Measurements from ENCODE around the gene PIP4K2A. TPM values are rescaled to one million over a fixed set of nuclear protein-coding genes. Genes with fewer than 3 reads are reported as not detected.
"Not testable (repeated sequence)": the region's sequence is repeated elsewhere in the genome, so short reads cannot be mapped to it uniquely, and the experiment has no call there.

PIP4K2A gene
- total RNA-seq, 1 donor from 2014 or later: 105 TPM

DNA sequence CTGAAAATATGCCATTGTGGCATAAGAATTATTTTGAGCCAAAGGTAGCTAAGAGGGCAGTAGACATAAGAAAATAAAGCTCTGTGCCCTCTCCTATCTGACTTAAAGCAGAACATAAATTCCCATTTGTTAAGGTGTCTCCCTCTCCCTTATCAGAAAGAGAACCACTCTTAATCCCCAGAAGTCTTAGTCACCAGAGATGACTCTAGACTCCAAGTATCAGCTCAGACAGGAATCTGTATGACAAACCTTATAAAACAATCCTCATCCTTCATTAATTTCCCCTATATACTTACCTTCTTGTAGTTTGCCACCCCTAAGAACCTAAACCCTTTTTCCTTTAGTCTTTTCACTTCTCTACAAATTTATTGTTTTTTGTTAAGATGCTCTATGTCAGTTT lies 21.8 kb upstream of the PIP4K2A start:
- Mint-ChIP-seq H3K9me3 (peaks cover 5% of the 10 kb centered on the region), H3K4me1 (ENCODE audit: low read depth) (no peaks in the 10 kb centered on the region), H3K4me3 (ENCODE audit: low read depth) (no peak overlapping the region), H3K27me3 (ENCODE audit: low read depth) (peaks cover 14% of the 10 kb centered on the region), H3K27ac (no peak overlapping the region), H3K36me3 (ENCODE audit: low read depth) (no peaks in the 10 kb centered on the region)
- intact Hi-C loops (cut with micrococcal nuclease): no loop called here
- DNase-seq (ENCODE audit: low spot score): no peak

- Mint-ChIP-seq H3K9me3 (no peaks in the 10 kb centered on the region), H3K4me1 (ENCODE audit: low read depth) (no peaks in the 10 kb centered on the region), H3K27ac (no peak overlapping the region), H3K27me3 (ENCODE audit: low read depth) (peaks cover 10% of the 10 kb centered on the region), H3K4me3 (ENCODE audit: low read depth) (no peak overlapping the region), H3K36me3 (ENCODE audit: low read depth) (no peaks in the 10 kb centered on the region)
- no peak for DNase-seq (ENCODE audit: low spot score)
- intact Hi-C loops (cut with micrococcal nuclease): no loop called here
Observed at GRCh38 chr10:22733992-22734391, 19.6 kb upstream of the PIP4K2A start.

GRCh38 chr10:22727663-22728062 lies 13.3 kb upstream of the PIP4K2A start:
- intact Hi-C loops (cut with micrococcal nuclease): no loop called here
- H3K9me3 Mint-ChIP-seq: no peaks in the 10 kb centered on the region
- DNase-seq (ENCODE audit: low spot score): no peak
- H3K36me3 Mint-ChIP-seq (ENCODE audit: low read depth): no peaks in the 10 kb centered on the region
- H3K27ac Mint-ChIP-seq: no peak overlapping the region
- peaks cover 9% of the 10 kb centered on the region for H3K27me3 Mint-ChIP-seq (ENCODE audit: low read depth)
- no peaks in the 10 kb centered on the region for H3K4me1 Mint-ChIP-seq (ENCODE audit: low read depth)
- H3K4me3 Mint-ChIP-seq (ENCODE audit: low read depth): no peak overlapping the region

DNA sequence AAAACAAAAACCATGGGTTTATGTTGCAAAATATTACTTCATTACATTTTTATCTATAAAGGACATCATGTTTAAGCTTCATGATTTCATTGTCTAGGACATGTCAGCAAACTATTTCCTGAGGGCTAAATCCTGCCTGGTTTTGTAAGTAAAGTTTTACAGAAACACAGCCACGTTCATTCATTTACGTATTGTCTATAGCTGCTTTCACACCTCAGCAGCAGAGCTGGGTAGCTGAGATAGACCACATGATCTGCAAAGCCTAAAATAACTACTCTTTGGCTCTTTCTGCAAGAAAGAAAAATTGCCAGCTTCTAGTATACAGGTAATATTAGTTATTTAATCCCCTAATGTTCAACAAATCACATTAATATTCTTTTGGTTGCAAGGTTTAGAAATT lies 12.7 kb upstream of the PIP4K2A start:
- Mint-ChIP-seq H3K9me3 (no peaks in the 10 kb centered on the region), H3K36me3 (ENCODE audit: low read depth) (no peaks in the 10 kb centered on the region), H3K4me1 (ENCODE audit: low read depth) (no peaks in the 10 kb centered on the region), H3K27ac (no peak overlapping the region), H3K4me3 (ENCODE audit: low read depth) (no peak overlapping the region), H3K27me3 (ENCODE audit: low read depth) (peaks cover 9% of the 10 kb centered on the region)
- DNase-seq (ENCODE audit: low spot score): no peak
- intact Hi-C loops (cut with micrococcal nuclease): no loop called here

DNA sequence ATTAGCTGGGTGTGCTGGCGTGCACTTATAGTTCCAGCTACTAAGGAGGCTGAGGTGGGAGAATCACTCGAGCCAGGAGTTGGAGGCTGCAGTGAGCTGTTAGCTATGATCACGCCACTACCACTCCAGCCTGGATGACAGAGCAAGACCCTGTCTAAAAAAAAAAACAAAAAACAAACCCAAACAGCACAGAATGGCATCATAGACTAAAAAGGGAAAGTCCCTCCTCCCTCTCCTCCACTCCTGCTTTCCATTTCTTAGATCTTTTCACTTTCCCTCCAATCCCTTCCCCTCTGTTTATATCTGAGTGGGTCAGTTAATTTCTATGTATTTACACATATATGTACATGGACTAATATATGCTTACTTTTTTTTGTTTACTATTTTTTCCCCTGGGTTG lies 10.4 kb upstream of the PIP4K2A start:
- Mint-ChIP-seq H3K36me3 (ENCODE audit: low read depth) (no peaks in the 10 kb centered on the region), H3K9me3 (no peaks in the 10 kb centered on the region), H3K4me3 (ENCODE audit: low read depth) (no peak overlapping the region), H3K4me1 (ENCODE audit: low read depth) (peaks cover 2% of the 10 kb centered on the region), H3K27me3 (ENCODE audit: low read depth) (peaks cover 7% of the 10 kb centered on the region), H3K27ac (no peak overlapping the region)
- intact Hi-C loops (cut with micrococcal nuclease): no loop called here
- DNase-seq (ENCODE audit: low spot score): no peak

DNA sequence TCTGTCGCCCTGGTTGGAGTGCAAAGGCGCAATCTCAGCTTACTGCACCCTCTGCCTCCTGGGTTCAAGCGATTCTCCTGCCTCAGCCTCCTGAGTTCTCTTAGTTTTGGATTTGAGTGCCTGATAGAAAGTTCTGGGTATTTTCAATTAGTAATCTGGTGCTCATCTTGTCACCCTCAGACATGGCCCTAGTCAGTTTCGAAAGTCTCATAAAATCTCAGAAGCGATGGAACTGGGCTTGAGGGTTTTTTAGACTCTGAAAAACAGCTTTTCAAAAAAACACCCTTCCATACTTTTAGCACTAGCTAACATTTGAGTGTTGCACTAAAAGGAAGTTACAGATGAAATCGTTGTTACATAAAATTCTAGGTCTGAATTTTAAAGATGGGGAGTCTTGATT lies 9.4 kb upstream of the PIP4K2A start:
- Mint-ChIP-seq H3K27me3 (ENCODE audit: low read depth) (peaks cover 7% of the 10 kb centered on the region), H3K4me3 (ENCODE audit: low read depth) (no peak overlapping the region), H3K36me3 (ENCODE audit: low read depth) (no peaks in the 10 kb centered on the region), H3K9me3 (no peaks in the 10 kb centered on the region), H3K4me1 (ENCODE audit: low read depth) (peaks cover 2% of the 10 kb centered on the region), H3K27ac (no peak overlapping the region)
- DNase-seq (ENCODE audit: low spot score): no peak
- intact Hi-C loops (cut with micrococcal nuclease): no loop called here

DNA sequence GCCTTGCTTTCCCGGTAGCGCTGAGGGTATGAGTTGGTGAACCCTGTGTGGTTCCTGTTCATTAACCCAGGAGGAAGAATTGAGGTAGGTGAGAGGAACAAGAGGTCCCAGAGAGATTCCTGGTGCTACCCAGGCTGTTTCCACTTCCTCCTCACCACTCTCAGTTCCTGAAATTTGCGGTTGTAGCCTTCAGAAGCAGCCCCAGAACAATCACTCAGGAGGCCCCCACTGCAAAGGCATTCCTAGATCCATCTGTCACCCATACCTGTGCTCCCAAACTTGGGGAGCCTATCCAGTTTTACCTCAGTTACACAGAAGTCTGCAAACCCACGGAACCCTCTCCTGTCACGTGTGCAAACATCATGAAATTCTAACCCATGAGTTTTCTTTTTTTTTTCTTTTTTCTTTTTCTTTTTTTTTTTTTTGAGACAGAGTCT lies 9.0 kb upstream of the PIP4K2A start:
- peaks cover 2% of the 10 kb centered on the region for H3K4me1 Mint-ChIP-seq (ENCODE audit: low read depth)
- intact Hi-C loops (cut with micrococcal nuclease): no loop called here
- H3K27ac Mint-ChIP-seq: no peak overlapping the region
- no peak for DNase-seq (ENCODE audit: low spot score)
- no peaks in the 10 kb centered on the region for H3K36me3 Mint-ChIP-seq (ENCODE audit: low read depth)
- H3K27me3 Mint-ChIP-seq (ENCODE audit: low read depth): peaks cover 9% of the 10 kb centered on the region
- no peak overlapping the region for H3K4me3 Mint-ChIP-seq (ENCODE audit: low read depth)
- no peaks in the 10 kb centered on the region for H3K9me3 Mint-ChIP-seq

DNA sequence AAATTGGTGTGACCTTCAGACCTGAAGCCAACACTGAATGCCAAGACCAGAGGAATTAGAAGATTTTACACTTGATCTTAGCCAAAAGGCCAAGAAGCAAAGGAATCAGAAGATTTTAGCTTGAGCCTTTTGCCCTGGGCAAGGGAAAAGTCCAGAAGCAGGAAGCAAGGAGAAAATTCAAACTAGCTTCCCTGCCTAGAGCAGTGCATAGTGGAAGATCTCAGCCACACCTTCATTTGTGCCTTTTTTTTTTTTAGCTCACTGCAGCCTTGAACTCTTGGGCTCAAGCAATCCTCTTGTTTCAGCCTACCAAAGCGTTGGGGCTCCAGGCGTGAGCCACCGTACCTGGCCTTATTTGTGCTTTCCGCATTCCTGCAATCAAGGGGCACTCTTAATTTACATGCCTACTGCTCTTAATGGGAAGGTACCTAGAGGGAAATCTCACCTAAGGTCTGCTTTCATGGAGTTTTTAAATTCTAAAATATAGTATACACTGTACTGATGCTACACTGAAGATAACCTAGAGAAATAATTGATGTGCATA lies 8.3 kb upstream of the PIP4K2A start:
- Mint-ChIP-seq H3K9me3 (no peaks in the 10 kb centered on the region), H3K4me3 (ENCODE audit: low read depth) (no peak overlapping the region), H3K4me1 (ENCODE audit: low read depth) (peaks cover 2% of the 10 kb centered on the region), H3K27ac (no peak overlapping the region), H3K27me3 (ENCODE audit: low read depth) (peaks cover 10% of the 10 kb centered on the region), H3K36me3 (ENCODE audit: low read depth) (no peaks in the 10 kb centered on the region)
- intact Hi-C loops (cut with micrococcal nuclease): no loop called here
- DNase-seq (ENCODE audit: low spot score): no peak

GRCh38 chr10:22720667-22721066 lies 6.3 kb upstream of the PIP4K2A start:
- Mint-ChIP-seq H3K27me3 (ENCODE audit: low read depth) (peaks cover 6% of the 10 kb centered on the region), H3K36me3 (ENCODE audit: low read depth) (no peaks in the 10 kb centered on the region), H3K9me3 (no peaks in the 10 kb centered on the region), H3K4me3 (ENCODE audit: low read depth) (no peak overlapping the region), H3K4me1 (ENCODE audit: low read depth) (peaks cover 2% of the 10 kb centered on the region), H3K27ac (no peak overlapping the region)
- intact Hi-C loops (cut with micrococcal nuclease): no loop called here
- DNase-seq (ENCODE audit: low spot score): no peak

DNA sequence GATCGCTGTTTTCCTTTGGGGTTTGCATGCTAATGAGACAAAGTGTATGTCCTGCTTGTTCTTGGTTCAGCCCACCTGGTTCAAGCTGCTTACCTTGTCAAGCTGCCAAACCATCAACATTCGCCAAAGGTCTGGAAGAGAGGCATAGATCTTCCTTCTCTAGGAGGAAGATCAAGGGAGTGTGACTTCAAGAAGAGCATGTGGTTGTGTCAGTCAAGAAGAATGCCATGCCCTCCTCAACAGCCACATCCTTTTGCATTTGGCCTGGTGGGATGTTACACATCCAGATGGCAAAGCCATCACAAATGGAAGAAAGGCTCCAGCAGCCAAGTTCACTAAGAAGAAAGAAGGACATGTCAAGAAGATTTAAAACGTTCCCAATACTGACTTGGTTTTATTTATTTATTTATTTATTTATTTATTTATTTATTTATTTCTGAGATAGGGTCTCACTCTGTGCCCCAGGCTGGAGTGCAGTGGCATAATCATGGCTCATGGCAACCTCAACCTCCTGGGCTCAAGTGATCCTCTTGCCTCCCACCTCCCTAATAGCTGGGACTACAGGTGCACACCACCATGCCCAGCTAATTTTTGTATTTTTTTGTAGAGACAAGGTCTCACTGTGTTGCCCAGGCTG lies 5.1 kb upstream of the PIP4K2A start:
- intact Hi-C loops (cut with micrococcal nuclease): loop anchor here (10.0 kb wide), 1 partner anchor 375 kb away; the partner anchor contains the start of gene MSRB2

DNA sequence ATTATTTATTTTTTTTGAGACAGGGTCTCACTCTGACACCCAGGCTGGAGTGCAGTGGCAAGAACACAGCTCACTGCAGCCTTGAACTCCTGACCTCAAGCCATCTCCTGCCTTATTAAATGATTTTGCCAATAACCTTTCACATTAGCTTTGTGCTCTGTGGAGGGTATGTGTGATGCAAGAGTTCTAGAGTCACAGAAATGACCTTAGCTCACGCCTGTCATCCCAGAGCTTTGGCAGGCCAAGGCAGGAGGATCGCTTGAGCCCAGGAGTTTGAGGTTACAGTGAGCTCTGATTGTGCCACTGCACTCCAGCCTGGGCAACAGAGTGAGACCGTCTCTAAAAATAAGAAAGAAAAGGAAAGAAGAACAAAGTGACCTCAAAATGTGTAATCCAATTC lies 4.3 kb upstream of the PIP4K2A start:
- H3K9me3 Mint-ChIP-seq; DNase-seq (ENCODE audit: low spot score); H3K36me3 Mint-ChIP-seq (ENCODE audit: low read depth); H3K27me3 Mint-ChIP-seq (ENCODE audit: low read depth); H3K4me1 Mint-ChIP-seq (ENCODE audit: low read depth); H3K4me3 Mint-ChIP-seq (ENCODE audit: low read depth); H3K27ac Mint-ChIP-seq: not testable (repeated sequence)
- intact Hi-C loops (cut with micrococcal nuclease): loop anchor here (10.0 kb wide), 1 partner anchor 376 kb away; the partner anchor contains the start of gene MSRB2

More for the DNA sequence above, 5.1 kb upstream of the PIP4K2A start:
- no peak for DNase-seq (ENCODE audit: low spot score)
- Mint-ChIP-seq H3K27ac (no peak overlapping the region), H3K27me3 (ENCODE audit: low read depth) (peaks cover 6% of the 10 kb centered on the region), H3K4me1 (ENCODE audit: low read depth) (peaks cover 6% of the 10 kb centered on the region), H3K9me3 (no peaks in the 10 kb centered on the region), H3K36me3 (ENCODE audit: low read depth) (no peaks in the 10 kb centered on the region), H3K4me3 (ENCODE audit: low read depth) (no peak overlapping the region)

DNA sequence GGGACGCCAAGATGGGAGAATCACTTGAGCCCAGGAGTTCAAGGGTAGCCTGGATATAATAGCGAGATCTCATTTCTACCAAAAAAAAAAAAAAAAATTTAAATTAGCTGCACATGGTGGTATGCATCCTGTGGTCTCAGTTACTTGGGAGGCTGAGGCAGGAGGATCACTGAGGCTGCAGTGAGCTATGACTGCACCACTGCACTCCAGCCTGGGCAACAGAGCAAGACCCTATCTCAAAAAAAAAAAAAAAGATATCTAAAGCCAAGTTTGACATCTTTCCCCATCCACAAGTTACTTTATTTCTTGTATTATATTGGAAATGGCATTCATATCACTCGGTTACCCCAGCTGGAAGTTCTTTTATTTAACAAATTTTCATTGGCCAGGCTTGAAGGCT lies 3.4 kb upstream of the PIP4K2A start:
- Mint-ChIP-seq H3K4me3 (ENCODE audit: low read depth) (no peak overlapping the region), H3K9me3 (no peaks in the 10 kb centered on the region), H3K27ac (no peak overlapping the region), H3K36me3 (ENCODE audit: low read depth) (no peaks in the 10 kb centered on the region), H3K4me1 (ENCODE audit: low read depth) (peaks cover 7% of the 10 kb centered on the region), H3K27me3 (ENCODE audit: low read depth) (peaks cover 6% of the 10 kb centered on the region)
- intact Hi-C loops (cut with micrococcal nuclease): loop anchor here (10.0 kb wide), 1 partner anchor 377 kb away; the partner anchor contains the start of gene MSRB2
- no peak for DNase-seq (ENCODE audit: low spot score)

GRCh38 chr10:22716943-22717342 lies 2.6 kb upstream of the PIP4K2A start:
- Mint-ChIP-seq H3K9me3 (no peaks in the 10 kb centered on the region), H3K36me3 (ENCODE audit: low read depth) (no peaks in the 10 kb centered on the region), H3K4me3 (ENCODE audit: low read depth) (no peak overlapping the region), H3K27ac (no peak overlapping the region), H3K4me1 (ENCODE audit: low read depth) (peaks cover 14% of the 10 kb centered on the region), H3K27me3 (ENCODE audit: low read depth) (peaks cover 6% of the 10 kb centered on the region)
- no peak for DNase-seq (ENCODE audit: low spot score)
- intact Hi-C loops (cut with micrococcal nuclease): loop anchor here (10.0 kb wide), 1 partner anchor 378 kb away; the partner anchor contains the start of gene MSRB2

Data from activated T-helper 2 cell treated with anti-CD3 and anti-CD28 coated beads, Interferon-gamma antibody, Interleukin-2, Interleukin-4, amounts not matched to agents 10 μg/mL and 5 μg/mL and 100 μg/mL, durations not matched to agents 14 hours and 24 hours and 36 hours (primary cell).